GM23338 (cell line): ENCODE results near the gene CDHR3. TPM values are rescaled to one million over a fixed set of nuclear protein-coding genes. Genes with fewer than 3 reads are reported as not detected.
A peak's percentile ranks its signal among the peaks of the same experiment; 100 is the strongest.

Experiments used
- ATAC-seq: fragments of 200-7000 bp; cut with Tn5 transposase; 3 replicates; pipeline ENCODE4 v1.9.1; 2020
- DNase-seq: peaks from one replicate; pipeline ENCODE4 v3.0.0-alpha.2; 2015; ENCODE audit warnings: low spot score
- H2AFZ ChIP-seq: fragments of 200-600 bp; sonication (generic); 2 replicates; pipeline ENCODE4 v1.8.0; 2016; ENCODE audit warnings: antibody characterized with exemption, mild to moderate bottlenecking, moderate library complexity
- H3F3A ChIP-seq: fragments of 200-600 bp; sonication (generic); replicated peaks from 2 replicates; pipeline ENCODE4 v1.8.0; 2017; ENCODE audit warnings: antibody characterized with exemption, mixed run types, low read depth
- H3K27ac ChIP-seq: fragments of 200-600 bp; sonication (generic); 2 replicates; pipeline ENCODE4 v1.6.1; 2016; ENCODE audit warnings: low read depth
- H3K27me3 ChIP-seq: fragments of 200-600 bp; sonication (generic); 2 replicates; pipeline ENCODE4 v1.8.0; 2016; ENCODE audit warnings: mild to moderate bottlenecking, mixed run types, moderate library complexity; ENCODE audit not compliant: insufficient read depth
- H3K36me3 ChIP-seq: fragments of 200-600 bp; sonication (generic); 2 replicates; pipeline ENCODE4 v1.8.0; 2016; ENCODE audit warnings: mild to moderate bottlenecking; ENCODE audit not compliant: insufficient read depth
- H3K4me1 ChIP-seq: fragments of 200-600 bp; sonication (generic); 2 replicates; pipeline ENCODE4 v1.8.0; 2016; ENCODE audit warnings: mild to moderate bottlenecking, moderate library complexity; ENCODE audit not compliant: insufficient read depth
- H3K4me2 ChIP-seq: fragments of 200-600 bp; sonication (generic); 2 replicates; pipeline ENCODE4 v1.7.1; 2017; ENCODE audit warnings: mixed run types
- H3K4me3 ChIP-seq: fragments of 200-600 bp; sonication (generic); 2 replicates; pipeline ENCODE4 v1.6.1; 2016; ENCODE audit warnings: mixed run types
- H3K79me2 ChIP-seq: fragments of 200-600 bp; sonication (generic); replicated peaks from 2 replicates; pipeline ENCODE4 v1.8.0; 2017; ENCODE audit warnings: mild to moderate bottlenecking; ENCODE audit not compliant: insufficient read depth
- H3K9me2 ChIP-seq: fragments of 200-600 bp; sonication (generic); 2 replicates; pipeline ENCODE4 v1.8.0; 2017; ENCODE audit not compliant: insufficient read depth
- H4K20me1 ChIP-seq: fragments of 200-600 bp; sonication (generic); replicated peaks from 2 replicates; pipeline ENCODE4 v1.8.0; 2017; ENCODE audit warnings: mild to moderate bottlenecking; ENCODE audit not compliant: insufficient read depth
- H3K27ac Mint-ChIP-seq: 2 replicates; pipeline ENCODE4 v1.8.0; 2020; ENCODE audit warnings: inconsistent platforms, mild to moderate bottlenecking, moderate library complexity, mixed read lengths
- H3K27me3 Mint-ChIP-seq: 3 replicates; pipeline ENCODE4 v1.8.0; 2022; ENCODE audit warnings: low read depth, mild to moderate bottlenecking, moderate library complexity, mixed read lengths, inconsistent platforms; ENCODE audit not compliant: insufficient read depth, poor library complexity
- H3K36me3 Mint-ChIP-seq: 3 replicates; pipeline ENCODE4 v1.8.0; 2021; ENCODE audit warnings: low read depth, mild to moderate bottlenecking, inconsistent platforms, moderate library complexity, mixed read lengths
- H3K4me1 Mint-ChIP-seq: 3 replicates; pipeline ENCODE4 v1.8.0; 2020; ENCODE audit warnings: mild to moderate bottlenecking, inconsistent platforms, mixed read lengths
- H3K4me3 Mint-ChIP-seq: 3 replicates; pipeline ENCODE4 v1.8.0; 2021; ENCODE audit warnings: moderate library complexity, mild to moderate bottlenecking, inconsistent platforms, mixed read lengths
- H3K9me3 Mint-ChIP-seq: 3 replicates; pipeline ENCODE4 v1.8.0; 2020; ENCODE audit warnings: moderate library complexity, mild to moderate bottlenecking, inconsistent platforms, mixed read lengths
- CREB1 ChIP-seq: fragments of 250-450 bp; sonication (Bioruptor Pico); IDR thresholded peaks from 2 replicates; pipeline ENCODE4 v1.5.0; 2020; ENCODE audit warnings: low read depth, mild to moderate bottlenecking, moderate library complexity
- CTCF ChIP-seq, 2 experiments: fragments of 200-600 bp in 1 of 2; sonication (generic) in 1 of 2; conservative IDR thresholded peaks; 2 replicates each; pipeline versions ENCODE4 v1.5.1 to v1.6.1; 2016 to 2017; ENCODE audit warnings: antibody characterized with exemption in 2 of 2, low read depth in 2 of 2, mild to moderate bottlenecking in 2 of 2, moderate library complexity in 1 of 2
- ETS1 ChIP-seq: IDR thresholded peaks from 2 replicates; pipeline ENCODE4 v1.6.1; 2016; ENCODE audit warnings: antibody characterized with exemption
- EZH2 ChIP-seq: fragments of 200-600 bp; sonication (generic); IDR thresholded peaks from one replicate; pipeline ENCODE4 v1.8.0; 2017; ENCODE audit warnings: antibody characterized with exemption, mild to moderate bottlenecking, low read depth; ENCODE audit not compliant: unreplicated experiment
- EZH2phosphoT487 ChIP-seq: fragments of 200-600 bp; sonication (generic); IDR thresholded peaks from one replicate; pipeline ENCODE4 v1.8.1; 2018; ENCODE audit warnings: antibody characterized with exemption; ENCODE audit not compliant: unreplicated experiment
- JUNB ChIP-seq: IDR thresholded peaks from one replicate; pipeline ENCODE4 v1.6.1; 2016; ENCODE audit warnings: antibody characterized with exemption; ENCODE audit not compliant: unreplicated experiment
- NANOG ChIP-seq: IDR thresholded peaks from 2 replicates; pipeline ENCODE4 v1.6.1; 2016; ENCODE audit warnings: antibody characterized with exemption, borderline replicate concordance
- POLR2AphosphoS5 ChIP-seq: IDR thresholded peaks from 2 replicates; pipeline ENCODE4 v1.6.1; 2016; ENCODE audit warnings: antibody characterized with exemption, low read depth
- STAT1 ChIP-seq: IDR thresholded peaks from one replicate; pipeline ENCODE4 v1.6.1; 2016; ENCODE audit warnings: antibody characterized with exemption; ENCODE audit not compliant: unreplicated experiment
- ZNF114 ChIP-seq: fragments of 250-450 bp; sonication (Bioruptor Pico); IDR thresholded peaks from 2 replicates; pipeline ENCODE4 v1.5.0; 2020; ENCODE audit warnings: mild to moderate bottlenecking, moderate library complexity
- ZNF331 ChIP-seq: fragments of 250-450 bp; sonication (Bioruptor Pico); IDR thresholded peaks from 2 replicates; pipeline ENCODE4 v1.5.0; 2020; ENCODE audit warnings: low read depth, mild to moderate bottlenecking, moderate library complexity
- ZNF462 ChIP-seq: fragments of 250-450 bp; sonication (Bioruptor Pico); IDR thresholded peaks from 2 replicates; pipeline ENCODE4 v1.5.0; 2020; ENCODE audit warnings: mild to moderate bottlenecking, moderate library complexity
- polyA plus RNA-seq: library from polyadenylated mRNA; unstranded; fragments of >200 nt; fragmentation: Nextera tagmentation; extraction: Ambion mirVana; gene quantifications from 2 replicates; pipeline ENCODE4 v1.2.1, GENCODE V29; 2016
- total RNA-seq: library from RNA; depleted of rRNA; stranded (reverse); fragments of >200 nt; shearing (Covaris generic); gene quantifications from 2 replicates; pipeline ENCODE4 v1.2.3, GENCODE V29; 2014

Gene CDHR3
- total and polyA plus RNA-seq, 2 experiments from 2014 or later = 5.1 to 12.2 TPM

GRCh38 chr7:106063692-106064091 lies 100.6 kb downstream of the CDHR3 start:
- no peak overlapping the region for H2AFZ ChIP-seq
- H3K36me3 ChIP-seq = no peaks in the 10 kb centered on the region
- peaks cover 9% of the 10 kb centered on the region for H3K4me1 ChIP-seq
- Mint-ChIP-seq H3K27me3 (peaks cover 2% of the 10 kb centered on the region), H3K36me3 (peaks cover 4% of the 10 kb centered on the region; the same call in 2 of the 3 replicates), H3K4me1 (peaks cover 15% of the 10 kb centered on the region), H3K4me3 (no peak overlapping the region), H3K27ac (no peak overlapping the region), H3K9me3 (peaks cover 9% of the 10 kb centered on the region)
- no peaks in the 10 kb centered on the region for H3K9me2 ChIP-seq
- ATAC-seq (no peak), DNase-seq (no peak)
- H4K20me1 ChIP-seq = no peaks in the 10 kb centered on the region
- no peak overlapping the region for H3K4me3 ChIP-seq
- H3K27me3 ChIP-seq = no peaks in the 10 kb centered on the region
- H3K79me2 ChIP-seq = no peaks in the 10 kb centered on the region
- H3K4me2 ChIP-seq = no peak overlapping the region
- no peaks in the 10 kb centered on the region for H3F3A ChIP-seq
- TF ChIP-seq NANOG = no peak
- TF ChIP-seq CREB1 (CRISPR knock-in tag) = no peak
- TF ChIP-seq POLR2AphosphoS5 = no peak
- TF ChIP-seq ZNF462 (CRISPR knock-in tag) = no peak
- TF ChIP-seq JUNB = no peak
- TF ChIP-seq ZNF331 (CRISPR knock-in tag) = no peak
- no peak for TF ChIP-seq EZH2
- no peak overlapping the region for H3K27ac ChIP-seq

- Histone ChIP-seq H3K79me2 (no peaks in the 10 kb centered on the region), H3F3A (no peaks in the 10 kb centered on the region), H3K4me3 (no peak overlapping the region), H3K27ac (no peak overlapping the region), H3K4me1 (peaks cover 9% of the 10 kb centered on the region), H3K27me3 (no peaks in the 10 kb centered on the region), H3K36me3 (no peaks in the 10 kb centered on the region), H2AFZ (peak overlapping the region; percentile 91), H4K20me1 (no peaks in the 10 kb centered on the region), H3K4me2 (no peak overlapping the region), H3K9me2 (no peaks in the 10 kb centered on the region)
- no peak for DNase-seq
- H3K9me3 Mint-ChIP-seq = peaks cover 9% of the 10 kb centered on the region
- ATAC-seq = no peak
- H3K36me3 Mint-ChIP-seq = peaks cover 4% of the 10 kb centered on the region; the same call in 2 of the 3 replicates
- H3K27me3 Mint-ChIP-seq = peaks cover 2% of the 10 kb centered on the region
- no peak overlapping the region for H3K4me3 Mint-ChIP-seq
- no peak overlapping the region for H3K27ac Mint-ChIP-seq
- H3K4me1 Mint-ChIP-seq = peaks cover 15% of the 10 kb centered on the region
- no peak for TF ChIP-seq NANOG
- no peak for TF ChIP-seq EZH2phosphoT487
- TF ChIP-seq CTCF (conservative IDR thresholded peaks at IDR 0.05; ENCODE audit: low read depth in 2 of 2) = no peak
- TF ChIP-seq CREB1 (CRISPR knock-in tag) = no peak
- no peak for TF ChIP-seq ZNF331 (CRISPR knock-in tag)
- TF ChIP-seq ETS1 = no peak
- TF ChIP-seq ZNF114 (CRISPR knock-in tag) = no peak
- no peak for TF ChIP-seq EZH2
- TF ChIP-seq STAT1 = no peak
Measured at GRCh38 chr7:106064316-106064715, 101.3 kb downstream of the CDHR3 start.
